Measurements from ENCODE around the gene RIC8A.
"Not testable (repeated sequence)": the region's sequence is repeated elsewhere in the genome, so short reads cannot be mapped to it uniquely, and the experiment has no call there.

The RIC8A gene

DNA sequence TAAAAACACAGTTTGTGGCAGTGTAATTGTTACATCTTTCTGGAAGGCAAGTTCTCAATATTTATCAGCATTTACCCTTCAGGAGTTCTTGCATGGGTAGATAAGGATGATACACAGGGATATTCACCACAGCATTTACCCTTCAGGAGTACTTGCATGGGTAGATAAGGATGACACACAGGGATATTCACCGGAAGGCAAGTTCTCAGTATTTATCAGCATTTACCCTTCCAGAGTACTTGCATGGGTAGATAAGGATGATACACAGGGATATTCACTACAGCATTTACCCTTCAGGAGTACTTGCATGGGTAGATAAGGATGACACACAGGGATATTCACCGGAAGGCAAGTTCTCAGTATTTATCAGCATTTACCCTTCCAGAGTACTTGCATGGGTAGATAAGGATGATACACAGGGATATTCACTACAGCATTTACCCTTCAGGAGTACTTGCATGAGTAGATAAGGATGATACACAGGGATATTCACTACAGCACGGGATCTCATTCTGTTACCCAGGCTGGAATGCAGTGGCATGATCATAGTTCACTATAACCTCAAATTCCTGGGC is 13.2 kb downstream of the RIC8A start:
- DNase-seq = not testable (repeated sequence)

GRCh38 chr11:221539-221938 is 14.0 kb downstream of the RIC8A start:
- peak; percentile 21 for DNase-seq

DNA sequence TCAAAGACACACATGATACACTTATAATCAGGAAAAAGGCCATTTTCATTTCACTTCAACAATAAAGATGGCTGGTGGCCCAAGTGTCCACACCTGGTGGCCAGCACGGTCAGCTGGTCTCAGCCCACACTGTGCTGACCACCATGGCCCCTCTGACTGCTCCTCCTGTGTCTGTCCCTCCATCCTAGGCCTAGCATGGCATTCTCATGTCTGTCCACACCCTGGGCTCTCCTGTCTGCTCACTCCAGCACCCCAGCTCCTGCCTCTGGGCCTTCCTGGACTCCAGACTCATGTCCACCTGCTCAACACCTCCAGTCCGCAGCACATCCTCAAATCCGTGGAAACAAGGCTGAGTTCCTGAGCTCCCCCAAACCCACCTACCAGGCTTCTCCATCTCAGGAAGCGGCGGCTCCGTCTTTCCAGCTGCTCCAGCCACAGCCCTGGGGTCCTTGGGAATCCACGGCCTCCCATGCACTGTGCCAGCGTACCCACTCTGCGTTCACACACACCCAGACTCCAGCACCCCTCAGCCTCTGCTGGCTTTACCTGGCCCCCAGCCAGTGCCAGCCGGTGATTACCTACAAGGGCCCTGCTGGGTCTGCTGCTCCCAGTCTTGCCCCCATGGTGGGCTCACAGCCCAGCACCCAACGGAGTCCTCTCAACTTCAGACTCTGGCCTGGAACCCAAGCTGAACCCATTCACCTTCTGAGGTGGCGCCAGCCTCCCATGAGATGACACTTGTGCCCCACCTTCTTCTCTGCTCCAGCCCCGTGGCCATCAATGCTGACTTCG is 14.7 kb downstream of the RIC8A start:
- peak; percentile 48 for DNase-seq

DNA sequence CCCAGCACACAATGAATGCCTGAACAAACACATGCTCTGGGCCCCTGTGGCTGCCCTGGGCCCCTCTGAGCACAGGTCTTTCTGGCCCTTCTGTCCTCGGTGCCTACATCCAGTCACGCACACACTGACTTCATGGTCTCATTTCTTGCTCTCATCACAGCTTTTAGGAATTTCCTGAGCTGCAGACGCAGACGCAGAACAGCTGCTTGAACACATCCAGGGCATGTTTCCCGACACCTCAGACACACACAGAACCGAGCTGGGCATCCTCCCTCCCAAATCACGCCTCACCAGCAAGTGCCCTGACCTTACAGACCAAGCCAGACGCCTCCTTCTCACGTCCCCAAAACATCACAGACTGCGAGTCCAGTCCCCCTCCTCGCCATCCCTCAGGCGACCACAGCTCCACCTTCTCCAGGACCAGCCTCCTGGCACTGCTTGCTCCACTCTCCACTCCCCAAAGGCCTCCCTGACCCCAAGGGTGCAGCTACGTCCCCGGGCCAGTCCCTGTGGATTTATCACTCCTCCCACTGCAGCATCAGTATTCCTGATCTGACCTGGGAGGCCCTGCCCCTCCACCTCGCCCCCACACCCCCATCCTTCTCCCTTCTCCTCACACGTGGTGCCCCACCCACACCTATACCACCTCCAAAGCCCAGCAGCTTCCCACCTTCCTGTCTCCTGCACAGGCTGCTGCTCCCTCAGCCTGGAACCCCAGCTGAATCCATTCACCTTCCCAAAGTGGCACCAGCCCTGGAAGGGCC is 15.7 kb downstream of the RIC8A start:
- DNase-seq = peak; percentile 45

GRCh38 chr11:223884-224283 is 16.4 kb downstream of the RIC8A start:
- DNase-seq = peak; percentile 38

GRCh38 chr11:224424-224823 is 16.9 kb downstream of the RIC8A start:
- peak; percentile 30 for DNase-seq

- peak; percentile 26 for DNase-seq
Observed at GRCh38 chr11:225734-226453, 18.4 kb downstream of the RIC8A start.

- DNase-seq = peak; percentile 11
Observed at GRCh38 chr11:227824-228379, 20.4 kb downstream of the RIC8A start.

GRCh38 chr11:230431-230830 is 22.9 kb downstream of the RIC8A start:
- DNase-seq = peak; percentile 37

DNA sequence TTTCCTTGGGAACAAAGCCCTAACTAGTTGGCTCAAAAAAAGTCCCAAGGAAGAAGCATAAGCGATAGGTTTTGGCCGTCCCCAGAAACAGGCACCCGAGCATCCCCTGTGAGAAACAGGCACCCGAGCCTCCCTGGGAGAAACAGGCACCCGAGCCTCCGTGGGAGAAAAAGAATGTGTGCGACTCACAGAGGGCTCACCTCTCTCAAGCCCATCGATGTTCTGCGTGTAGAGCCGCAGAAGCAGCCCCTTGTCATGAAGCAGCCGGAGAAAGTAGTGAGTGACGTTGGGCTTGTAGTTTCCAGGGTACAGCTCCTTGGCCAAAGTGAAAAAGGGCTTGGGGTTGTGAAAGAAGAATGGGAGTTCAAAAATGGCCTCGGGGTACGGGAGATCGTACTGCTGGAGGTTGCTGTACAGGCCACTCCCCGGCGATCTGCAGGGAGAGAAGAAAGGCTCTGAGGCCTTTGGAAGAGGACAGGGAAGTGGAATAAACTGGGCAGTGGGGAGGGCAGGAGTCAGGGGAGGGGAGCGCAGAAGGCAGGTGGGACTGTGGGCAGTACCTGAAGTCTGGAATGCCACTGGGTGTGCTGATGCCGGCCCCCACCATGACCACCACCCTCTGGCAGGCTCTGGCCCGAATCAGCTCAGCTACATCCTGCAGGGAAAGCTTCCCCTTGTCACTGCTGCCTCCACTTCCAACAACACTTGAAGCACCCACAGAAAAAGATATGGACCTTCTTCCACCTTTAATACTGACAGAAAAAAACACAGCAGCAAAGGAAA is 25.5 kb downstream of the RIC8A start:
- DNase-seq = peak; percentile 33

GRCh38 chr11:235180-235579 is 27.7 kb downstream of the RIC8A start:
- DNase-seq = peak; percentile 56

- DNase-seq = no peak
Observed at GRCh38 chr11:235609-235996, 28.1 kb downstream of the RIC8A start.

GRCh38 chr11:235997-236773 is 28.7 kb downstream of the RIC8A start, which contains the start of gene SIRT3:
SIRT3 (minus strand) TSS chr11:236342; CDS start chr11:236328, 14 bp downstream.
- DNase-seq = peak; percentile 87

DNA sequence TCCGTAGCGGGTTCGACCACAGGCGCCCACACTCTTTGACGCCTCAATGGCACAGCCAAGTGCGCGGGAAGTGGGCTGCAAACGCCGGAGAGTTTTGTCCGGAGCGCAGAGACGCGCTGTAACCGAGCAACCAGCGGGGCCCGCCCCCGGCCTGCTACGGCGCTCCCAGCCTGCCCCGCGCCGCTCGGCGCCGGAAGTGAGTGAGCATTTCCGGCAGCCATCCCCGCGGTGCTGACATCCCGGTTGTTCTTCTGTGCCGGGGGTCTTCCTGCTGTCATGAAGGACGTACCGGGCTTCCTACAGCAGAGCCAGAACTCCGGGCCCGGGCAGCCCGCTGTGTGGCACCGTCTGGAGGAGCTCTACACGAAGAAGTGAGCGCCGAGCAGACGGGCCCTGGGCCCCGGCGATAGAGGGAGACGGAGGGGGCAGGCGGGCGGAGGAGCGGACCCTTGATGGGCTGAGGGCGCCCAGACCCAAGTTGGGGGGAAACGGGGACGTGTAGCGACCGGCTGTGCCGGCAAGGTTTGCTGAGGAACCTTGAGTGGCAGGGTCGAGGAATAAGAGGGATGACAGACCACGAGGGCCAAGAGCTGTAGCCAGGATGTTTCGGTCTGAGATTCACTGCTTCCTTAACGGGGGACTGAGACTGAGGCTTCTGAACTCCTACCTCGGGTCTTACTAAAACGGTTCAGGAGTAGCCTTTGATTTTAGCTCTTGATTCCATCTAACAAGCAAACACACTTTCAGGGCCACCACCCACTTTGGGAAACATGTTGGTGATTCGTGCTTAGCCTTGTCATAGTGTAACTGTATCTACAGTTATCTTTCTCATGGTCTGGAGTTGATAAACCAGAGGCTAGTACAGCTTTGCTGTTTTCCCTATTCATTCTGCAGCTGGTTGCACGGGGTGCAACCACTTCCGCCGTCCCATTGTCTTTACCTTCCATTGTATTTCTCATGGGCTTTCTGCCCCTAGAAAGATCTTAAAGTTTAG is 29.6 kb downstream of the RIC8A start, which contains the start of gene PSMD13:
Gene PSMD13, plus strand, starts transcription at position 203 of the 994 bp plus-strand sequence. Its CDS starts 74 bp downstream, at position 277.
- peak; percentile 94 for DNase-seq

DNA sequence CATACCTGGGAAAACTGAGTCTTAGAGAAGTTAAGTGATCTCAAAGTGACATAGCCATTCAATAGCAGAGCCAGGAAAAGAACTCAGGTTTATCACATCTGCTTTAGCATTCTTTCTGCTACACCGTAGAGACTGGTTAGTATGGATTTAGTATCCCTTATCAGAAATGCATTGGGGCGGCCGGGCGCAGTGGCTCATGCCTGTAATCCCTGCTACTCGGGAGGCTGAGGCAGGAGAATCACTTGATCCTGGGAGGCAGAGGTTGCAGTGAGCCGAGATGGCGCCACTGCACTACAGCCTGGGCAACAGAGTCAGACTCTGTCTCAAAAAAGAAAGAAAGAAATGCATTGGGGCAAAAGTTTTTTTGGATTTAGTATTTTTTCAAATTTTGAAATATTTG is 30.8 kb downstream of the RIC8A start:
- DNase-seq = not testable (repeated sequence)

- peak; percentile 28 for DNase-seq
Observed at GRCh38 chr11:240315-240714, 32.8 kb downstream of the RIC8A start.

GRCh38 chr11:241634-242033 is 34.1 kb downstream of the RIC8A start:
- DNase-seq = peak; percentile 35

DNA sequence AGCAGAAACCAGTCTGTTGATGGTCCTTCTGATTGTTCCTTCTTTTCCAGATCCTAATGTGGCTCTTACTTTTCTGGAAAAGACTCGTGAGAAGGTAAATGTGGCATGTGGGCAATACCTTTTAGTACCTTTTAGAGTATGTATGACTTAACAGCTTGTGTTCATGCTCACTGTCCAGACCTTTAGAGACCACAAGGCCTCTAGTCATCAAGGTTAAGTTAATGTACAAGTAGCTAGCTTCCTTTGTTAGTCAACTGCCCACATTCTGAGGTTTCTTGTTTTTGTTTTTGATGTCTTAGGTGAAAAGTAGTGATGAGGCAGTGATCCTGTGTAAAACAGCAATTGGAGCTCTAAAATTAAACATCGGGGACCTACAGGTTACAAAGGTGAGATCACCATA is 36.9 kb downstream of the RIC8A start:
- DNase-seq = no peak

GRCh38 chr11:249062-249461 is 41.6 kb downstream of the RIC8A start:
- DNase-seq = peak; percentile 49

DNA sequence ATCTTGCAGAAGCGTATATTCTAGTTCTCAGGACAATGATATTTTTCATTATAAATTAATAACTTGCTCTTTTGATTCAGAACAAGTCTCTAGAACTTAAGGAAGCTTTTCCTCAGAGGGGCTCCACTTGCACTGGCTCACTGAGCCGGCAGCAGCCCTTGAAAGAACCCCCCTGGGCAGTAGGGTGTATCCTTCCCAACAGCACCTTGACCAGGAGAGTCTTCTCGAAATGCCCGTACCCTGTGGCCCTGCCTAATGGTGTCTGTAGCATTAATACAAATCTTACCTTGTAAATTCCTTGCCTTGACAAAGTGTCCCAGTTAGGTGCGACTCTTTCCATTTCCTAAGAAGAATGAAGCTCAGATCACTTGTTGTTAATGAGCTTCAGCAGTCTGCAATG is 42.8 kb downstream of the RIC8A start:
- peak; percentile 49 for DNase-seq

All from activated CD8-positive, alpha-beta memory T cell treated with anti-CD3 and anti-CD28 coated beads for 24 hours (primary cell).